ENCODE measurements around the gene KCNAB2.
"Not testable (repeated sequence)": the region's sequence is repeated elsewhere in the genome, so short reads cannot be mapped to it uniquely, and the experiment has no call there.

Gene KCNAB2

GRCh38 chr1:6010554-6010953, 35.1 kb upstream of the KCNAB2 start:
- no peak for DNase-seq (ENCODE audit: low read depth)

DNA sequence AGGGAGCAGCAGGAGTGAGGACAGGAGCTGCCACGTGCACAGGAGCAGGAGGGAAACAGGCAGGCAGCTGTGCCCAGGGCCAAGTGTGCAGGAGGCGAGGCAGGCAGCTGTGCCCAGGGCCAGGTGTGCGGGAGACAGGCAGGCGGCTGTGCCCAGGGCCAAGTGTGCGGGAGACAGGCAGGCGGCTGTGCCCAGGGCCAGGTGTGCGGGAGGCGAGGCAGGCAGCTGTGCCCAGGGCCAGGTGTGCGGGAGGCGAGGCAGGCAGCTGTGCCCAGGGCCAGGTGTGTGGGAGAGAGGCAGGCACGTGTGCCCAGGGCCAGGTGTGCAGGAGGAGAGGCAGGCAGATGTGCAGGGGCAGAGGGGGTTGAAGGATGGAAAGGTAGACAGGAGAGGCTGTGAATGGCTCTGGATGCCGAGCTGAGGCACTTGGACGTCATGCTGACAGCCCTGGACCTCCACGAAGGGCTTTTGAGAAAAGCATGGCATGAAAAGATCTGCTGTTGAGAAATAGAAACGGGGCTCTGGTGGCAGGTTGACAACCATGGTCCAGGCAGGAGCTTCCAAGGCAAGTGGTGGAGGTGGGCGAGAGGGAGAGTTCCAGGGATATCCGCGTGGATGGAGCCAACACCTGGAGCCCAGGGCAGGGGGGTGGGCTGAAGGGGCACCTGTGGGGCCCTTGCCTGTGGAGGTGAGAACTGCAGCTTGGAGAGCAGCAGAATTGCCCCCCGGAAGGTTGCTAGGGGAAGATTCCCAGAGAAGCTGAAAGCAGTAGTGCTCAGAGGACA, 34.3 kb upstream of the KCNAB2 start:
- DNase-seq (ENCODE audit: low read depth) = no peak

DNA sequence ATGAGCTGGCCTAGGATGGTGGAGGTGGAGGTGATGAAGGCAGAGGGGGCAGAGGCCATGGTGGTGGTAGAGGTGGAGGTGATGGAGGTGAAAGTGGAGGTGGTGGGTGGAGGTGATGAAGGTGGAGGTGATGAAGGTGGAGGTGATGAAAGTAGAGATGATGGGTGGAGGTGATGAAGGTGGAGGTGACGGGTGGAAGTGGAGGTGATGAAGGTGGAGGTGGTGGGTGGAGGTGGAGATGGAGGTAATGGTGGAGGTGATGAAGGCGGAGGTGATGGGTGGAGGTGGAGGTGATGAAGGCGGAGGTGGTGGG, 33.8 kb upstream of the KCNAB2 start:
- no peak for DNase-seq (ENCODE audit: low read depth)

DNA sequence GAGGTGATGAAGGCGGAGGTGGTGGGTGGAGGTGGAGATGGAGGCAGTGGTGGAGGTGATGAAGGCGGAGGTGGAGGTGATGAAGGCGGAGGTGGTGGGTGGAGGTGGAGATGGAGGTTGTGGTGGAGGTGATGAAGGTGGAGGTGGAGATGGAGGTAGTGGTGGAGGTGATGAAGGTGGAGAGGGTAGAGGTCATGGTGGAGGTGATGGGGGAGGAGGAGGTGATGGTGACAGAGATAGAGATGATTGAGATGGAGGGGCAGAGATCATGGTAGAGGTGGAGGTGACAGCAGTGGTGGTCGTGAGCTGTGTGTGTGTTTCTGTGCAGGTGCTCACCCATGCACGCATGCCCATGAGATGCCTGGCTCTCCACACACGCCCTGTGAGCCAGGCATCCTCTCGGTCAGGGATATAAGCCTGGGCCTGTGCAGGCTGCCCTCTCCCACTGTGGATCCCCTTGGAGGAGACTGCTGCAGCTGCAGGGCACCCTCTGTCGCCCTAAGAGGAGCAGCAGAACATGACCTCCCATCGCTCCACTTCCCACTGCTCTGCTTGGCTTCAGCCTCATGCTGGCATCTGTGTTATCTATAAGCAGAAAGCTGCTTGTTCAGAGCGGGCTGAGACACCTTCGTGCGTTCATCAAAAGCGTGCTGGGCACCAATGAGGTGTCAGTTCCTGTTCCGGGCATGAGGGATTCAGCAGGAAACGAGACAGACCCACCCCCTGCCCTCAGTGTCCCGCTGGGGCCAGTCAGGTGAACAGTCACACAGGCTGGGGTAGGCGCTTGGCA, 33.0 kb upstream of the KCNAB2 start:
- DNase-seq (ENCODE audit: low read depth) = no peak

DNA sequence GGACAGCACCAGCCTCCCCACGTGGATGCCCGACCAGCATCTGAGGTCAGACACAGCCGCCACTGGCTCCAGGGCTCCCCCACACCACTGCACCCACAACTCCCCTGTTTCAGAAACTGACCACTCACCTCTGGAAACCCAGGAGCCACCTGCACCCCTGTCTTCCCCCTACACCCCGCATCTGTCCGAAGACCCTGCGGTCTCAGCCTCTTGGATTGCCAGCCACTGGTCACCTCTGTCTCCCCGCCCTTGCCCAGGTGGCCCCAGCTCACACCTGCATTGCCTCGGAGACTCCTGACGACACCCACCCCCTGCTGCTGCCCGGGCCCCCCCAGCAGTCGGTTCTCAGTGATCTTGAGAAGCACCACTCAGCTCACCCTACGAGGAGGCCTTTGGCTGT, 32.2 kb upstream of the KCNAB2 start:
- no peak for DNase-seq (ENCODE audit: low read depth)

- DNase-seq (ENCODE audit: low read depth) = no peak
These were observed 31.3 kb upstream of the KCNAB2 start for GRCh38 chr1:6014130-6014999.

GRCh38 chr1:6016191-6016865, 29.4 kb upstream of the KCNAB2 start:
- no peak for DNase-seq (ENCODE audit: low read depth)

DNA sequence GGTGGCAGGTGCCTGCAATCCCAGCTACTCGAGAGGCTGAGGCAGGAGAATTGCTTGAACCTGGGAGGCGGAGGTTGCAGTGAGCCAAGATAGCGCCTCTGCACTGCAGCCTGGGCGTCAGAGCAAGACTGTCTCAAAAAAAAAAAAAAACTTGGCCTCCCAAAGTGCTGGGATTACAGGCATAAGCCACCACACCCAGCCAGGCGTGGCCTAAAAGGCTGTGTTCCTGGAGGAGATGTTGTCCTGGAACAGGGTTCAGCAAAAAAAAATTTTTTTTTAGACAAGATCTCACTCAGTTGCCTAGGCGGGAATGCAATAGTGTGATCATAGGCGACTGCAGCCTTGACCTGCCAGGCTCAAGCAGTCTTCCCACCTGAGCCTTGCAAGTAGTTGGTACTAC, 28.0 kb upstream of the KCNAB2 start:
- DNase-seq (ENCODE audit: low read depth) = not testable (repeated sequence)

- no peak for DNase-seq (ENCODE audit: low read depth)
These were observed 26.4 kb upstream of the KCNAB2 start for GRCh38 chr1:6019166-6019845.

DNA sequence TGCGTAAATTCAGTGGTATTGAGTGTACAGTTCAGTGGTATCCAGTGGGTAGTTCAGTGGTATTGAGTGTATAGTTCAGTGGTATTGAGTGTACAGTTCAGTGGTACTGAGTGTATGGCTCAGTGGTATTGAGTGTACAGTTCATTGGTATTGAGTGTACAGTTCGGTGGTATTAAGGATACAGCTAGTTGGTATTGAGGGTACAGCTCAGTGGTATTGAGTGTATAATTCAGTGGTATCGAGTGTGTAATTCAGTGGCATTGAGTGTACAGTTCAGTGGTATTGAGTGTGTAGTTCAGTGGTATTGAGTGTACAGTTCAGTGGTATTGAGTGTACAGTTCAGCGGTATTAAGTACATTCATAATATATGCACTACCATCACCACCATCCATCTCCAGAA, 23.5 kb upstream of the KCNAB2 start:
- no peak for DNase-seq (ENCODE audit: low read depth)

DNA sequence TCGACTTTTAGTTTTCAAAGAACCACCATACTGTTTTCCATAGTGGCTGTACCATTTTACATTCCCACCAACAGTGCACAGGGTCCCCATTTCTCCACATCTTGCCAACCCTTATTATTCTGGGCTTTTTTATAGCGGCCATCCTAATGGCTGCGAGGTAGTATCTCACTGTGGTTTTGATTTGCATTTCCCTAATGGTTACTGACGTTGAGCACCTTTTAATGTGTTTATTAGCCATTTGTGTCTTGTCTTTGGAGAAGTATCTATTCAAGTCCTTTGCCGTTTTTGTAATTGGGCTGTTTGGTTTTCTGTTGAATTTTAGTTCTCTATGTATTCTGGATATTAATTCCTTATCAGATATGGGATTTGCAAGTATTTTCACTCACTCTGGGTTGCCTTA, 22.3 kb upstream of the KCNAB2 start:
- no peak for DNase-seq (ENCODE audit: low read depth)

DNA sequence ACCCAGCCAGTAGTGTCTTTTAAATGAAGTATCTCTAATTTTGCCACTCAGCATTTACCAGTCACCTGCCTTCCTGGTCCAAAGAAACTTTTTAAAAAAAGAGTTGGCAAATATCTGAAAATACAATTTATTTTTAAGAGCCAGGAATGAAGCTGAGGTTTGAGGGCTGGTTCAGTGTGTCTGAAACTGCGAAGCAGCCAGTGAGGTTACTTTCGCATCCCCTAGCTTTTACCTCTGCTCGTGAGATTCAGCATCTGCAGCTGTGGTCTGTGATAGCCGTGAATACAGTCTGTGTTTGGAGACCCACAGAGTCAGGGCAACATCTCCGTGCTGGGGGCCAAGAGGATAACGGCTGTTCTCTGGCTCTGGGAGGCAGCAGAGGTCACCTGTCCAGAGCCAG, 21.3 kb upstream of the KCNAB2 start:
- DNase-seq (ENCODE audit: low read depth) = no peak

- no peak for DNase-seq (ENCODE audit: low read depth)
These were observed 20.2 kb upstream of the KCNAB2 start for GRCh38 chr1:6025269-6026094.

DNA sequence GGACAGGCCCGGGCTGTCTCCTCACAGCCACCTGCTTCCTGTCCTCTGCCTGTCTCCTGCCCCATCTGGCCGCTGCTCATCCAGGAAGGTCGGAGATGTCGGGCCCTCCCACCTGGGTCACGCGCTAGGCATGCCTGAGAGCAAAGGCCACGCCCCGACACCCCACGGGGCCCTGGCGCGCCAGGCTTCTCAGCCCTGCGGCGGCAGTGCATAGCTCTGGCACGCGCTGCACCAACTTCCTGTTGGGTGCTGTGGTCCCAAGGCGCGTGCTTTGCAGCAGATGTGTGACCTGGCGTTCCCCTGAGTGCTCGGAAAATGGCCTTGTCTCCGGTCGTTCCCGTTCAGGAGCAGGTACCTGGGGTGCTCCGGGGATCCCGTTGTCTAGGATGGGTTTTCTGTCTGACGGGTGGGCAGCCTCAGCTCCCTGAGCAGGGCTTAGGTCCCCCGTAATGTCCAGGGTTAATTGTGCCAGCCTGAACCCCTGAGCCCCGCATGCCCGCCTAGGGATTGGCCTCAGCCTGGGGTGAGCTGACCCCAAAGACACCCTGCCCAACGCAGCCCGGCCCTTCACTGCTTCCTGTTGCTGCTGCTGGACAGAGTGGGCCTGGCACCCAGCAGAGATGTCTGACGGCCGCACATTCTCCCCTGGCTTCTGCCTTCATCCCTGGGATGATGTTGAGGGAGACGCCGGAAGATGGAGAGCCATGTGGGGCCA, 19.4 kb upstream of the KCNAB2 start:
- DNase-seq (ENCODE audit: low read depth) = no peak

GRCh38 chr1:6027591-6027990, 18.1 kb upstream of the KCNAB2 start:
- DNase-seq (ENCODE audit: low read depth) = no peak

GRCh38 chr1:6028042-6028850, 17.4 kb upstream of the KCNAB2 start:
- no peak for DNase-seq (ENCODE audit: low read depth)

DNA sequence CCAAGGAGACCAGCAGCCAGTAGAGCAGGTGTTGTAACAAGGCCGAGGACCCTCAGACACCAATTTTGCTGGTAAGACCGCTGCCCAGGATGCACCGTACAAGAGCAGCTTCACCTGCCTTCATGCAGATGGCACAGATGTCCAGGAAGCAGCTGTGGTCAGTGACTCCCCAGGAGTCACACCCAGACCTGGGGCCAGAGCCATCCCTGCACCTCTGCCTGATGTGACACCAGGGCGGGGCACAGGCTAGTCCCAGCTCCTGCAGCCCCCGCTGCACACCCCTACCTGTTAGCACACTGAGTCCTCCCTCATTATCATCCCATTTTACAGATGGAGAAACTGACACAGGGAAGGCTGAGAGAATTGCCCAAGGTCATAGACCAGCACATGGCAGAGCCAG, 16.3 kb upstream of the KCNAB2 start:
- no peak for DNase-seq (ENCODE audit: low read depth)

- DNase-seq (ENCODE audit: low read depth) = no peak
These were observed 15.6 kb upstream of the KCNAB2 start for GRCh38 chr1:6030132-6030531.

All from HS-27A (cell line).